ENCODE data around the gene CRKL.

The CRKL gene

GRCh38 chr22:20985720-20986119 lies 68.5 kb downstream of the CRKL start:
- no peak for TF ChIP-seq CTCF (IDR thresholded peaks at IDR 0.05; ENCODE audit: extremely low read depth, missing control alignments)
- DNase-seq (ENCODE audit: low spot score), result no peak

- DNase-seq (ENCODE audit: low spot score), result no peak
- no peak for TF ChIP-seq CTCF (IDR thresholded peaks at IDR 0.05; ENCODE audit: extremely low read depth, missing control alignments)
These were observed 69.2 kb downstream of the CRKL start for GRCh38 chr22:20986365-20986764.

- no peak for DNase-seq (ENCODE audit: low spot score)
- TF ChIP-seq CTCF (IDR thresholded peaks at IDR 0.05; ENCODE audit: extremely low read depth, missing control alignments), result no peak
These were observed 70.2 kb downstream of the CRKL start for GRCh38 chr22:20987375-20987774.

- no peak for DNase-seq (ENCODE audit: low spot score)
- TF ChIP-seq CTCF (IDR thresholded peaks at IDR 0.05; ENCODE audit: extremely low read depth, missing control alignments), result no peak
These were observed 71.5 kb downstream of the CRKL start for GRCh38 chr22:20988573-20989322.

- no peak for DNase-seq (ENCODE audit: low spot score)
- no peak for TF ChIP-seq CTCF (IDR thresholded peaks at IDR 0.05; ENCODE audit: extremely low read depth, missing control alignments)
These were observed 72.3 kb downstream of the CRKL start for GRCh38 chr22:20989323-20990138.

- TF ChIP-seq CTCF (IDR thresholded peaks at IDR 0.05; ENCODE audit: extremely low read depth, missing control alignments), result no peak
- DNase-seq (ENCODE audit: low spot score), result no peak
These were observed 73.3 kb downstream of the CRKL start for GRCh38 chr22:20990184-20991180.

All from GM20000 (cell line).